Activated CD4-positive, alpha-beta T cell treated with anti-CD3 and anti-CD28 coated beads, Interleukin-2, amount 50 U/mL, for 1 hour (primary cell): ENCODE results near the gene MCU.

ENCODE experiments used
- DNase-seq: peaks from one replicate; pipeline ENCODE4 v3.0.0-alpha.2; 2020

The MCU gene

DNA sequence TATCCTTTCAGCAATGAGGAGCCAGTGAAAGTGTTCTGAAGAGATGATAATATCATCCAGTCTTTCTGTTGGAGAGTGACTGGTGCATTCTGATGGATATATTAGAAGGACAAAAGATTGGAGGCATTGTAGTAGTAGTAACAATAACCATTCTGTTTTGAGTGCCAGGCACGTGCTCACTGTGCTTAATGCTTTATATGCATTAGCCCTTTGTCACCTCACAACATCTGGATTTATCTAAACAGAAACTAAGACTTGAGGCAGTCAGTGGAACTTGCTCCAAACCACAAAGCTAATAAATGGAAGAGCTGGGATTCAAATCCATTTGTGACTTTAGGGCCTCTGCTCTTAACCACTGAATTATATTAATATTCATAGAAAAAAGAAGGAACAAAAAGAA lies 117.1 kb downstream of the MCU start:
- no peak for DNase-seq

DNA sequence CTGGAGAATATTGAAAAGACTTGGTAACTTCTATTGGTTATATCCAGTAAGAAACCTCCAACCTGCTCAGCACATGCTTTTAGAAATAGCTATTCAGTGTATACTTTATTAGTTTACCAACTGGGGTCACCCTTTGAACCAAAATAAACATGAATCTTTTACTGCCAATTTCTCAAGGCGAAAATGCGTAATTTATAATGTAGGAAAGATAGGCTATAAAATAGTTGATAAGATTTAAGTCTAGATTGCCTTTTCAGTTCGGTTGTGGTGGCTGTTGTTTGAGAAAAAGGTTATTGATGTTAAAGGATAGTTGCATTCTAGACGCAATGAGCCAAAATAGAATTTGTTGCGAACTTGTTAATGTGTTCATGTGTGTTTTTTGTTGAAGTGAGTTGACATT lies 119.0 kb downstream of the MCU start:
- DNase-seq = no peak

DNA sequence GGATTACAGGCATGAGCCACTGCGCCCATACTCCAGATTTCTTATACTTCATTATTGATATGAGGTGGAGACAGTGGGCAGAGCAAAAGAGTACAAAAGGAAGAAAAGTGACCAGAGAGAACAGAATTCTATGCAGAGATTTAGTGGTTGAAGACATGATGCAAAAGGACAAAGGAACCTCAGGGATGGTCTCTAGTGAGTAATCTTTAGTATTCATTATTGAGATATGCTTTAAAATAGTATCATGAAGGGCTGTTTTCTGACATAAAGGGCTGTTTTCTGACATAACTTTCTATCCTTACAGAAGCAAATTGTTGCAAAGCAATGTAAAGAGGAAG lies 120.4 kb downstream of the MCU start:
- no peak for DNase-seq

DNA sequence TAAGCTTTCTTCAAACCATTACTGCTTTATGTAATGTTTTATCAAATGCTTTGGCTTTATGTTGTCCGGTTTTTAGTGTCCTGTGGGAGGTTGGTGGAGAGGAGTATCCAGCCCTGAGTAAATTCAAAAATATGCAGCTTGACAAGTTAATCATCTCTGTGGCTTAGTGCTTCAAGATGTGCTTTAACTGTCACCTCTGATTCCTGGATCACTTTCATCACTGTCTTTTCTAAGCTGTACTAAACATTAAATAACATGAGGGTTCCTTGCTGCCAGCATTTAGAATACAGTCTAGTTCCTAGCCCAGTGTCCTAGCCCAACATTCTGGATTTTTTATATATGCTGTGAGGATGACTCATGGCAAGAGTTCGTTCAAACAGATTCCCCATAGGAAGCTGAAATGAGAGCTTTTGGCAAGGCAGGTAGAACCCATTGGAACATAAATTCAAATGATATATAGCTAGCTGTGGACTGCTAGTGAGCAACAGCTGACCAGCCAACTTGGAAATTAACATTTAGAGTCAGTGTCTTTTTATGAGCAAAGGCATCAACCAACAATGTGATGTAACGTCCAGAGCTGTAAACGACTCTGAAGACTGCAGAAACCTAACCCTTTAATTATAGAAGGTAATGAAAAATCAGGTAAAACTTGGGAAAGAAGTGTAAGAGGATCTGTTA lies 120.9 kb downstream of the MCU start:
- DNase-seq = no peak

DNA sequence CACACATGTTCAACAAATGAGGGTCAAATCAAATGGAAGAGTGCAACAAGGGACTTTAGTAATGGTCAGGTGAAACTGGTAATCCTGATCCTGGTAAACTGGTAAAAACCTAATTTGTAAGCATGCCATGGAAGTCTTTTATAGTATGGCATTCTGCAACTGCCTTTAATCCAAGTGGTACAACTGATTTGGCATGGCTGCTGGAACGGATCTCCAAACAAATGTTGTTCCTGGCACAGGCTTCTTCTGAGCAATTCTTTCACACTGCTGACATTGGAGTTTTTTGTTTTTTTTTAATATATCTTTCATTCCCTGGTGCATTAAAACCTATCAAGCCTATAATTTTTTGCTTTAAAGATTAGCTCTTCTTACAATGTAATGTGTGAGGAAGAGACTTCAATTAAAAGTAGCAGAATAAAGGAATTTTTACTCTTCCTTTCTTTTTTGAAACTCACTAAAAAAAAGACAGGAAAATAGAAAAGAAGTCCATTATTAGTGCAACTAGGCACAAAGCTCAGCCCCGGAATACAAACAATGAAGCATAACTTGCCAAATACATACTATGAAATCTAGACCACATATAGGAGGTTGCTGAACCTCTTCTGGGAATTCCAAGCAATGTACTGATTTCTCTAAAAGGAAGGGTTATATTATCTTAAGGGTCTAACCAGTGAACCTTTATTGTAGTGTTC lies 122.3 kb downstream of the MCU start:
- DNase-seq = no peak

DNA sequence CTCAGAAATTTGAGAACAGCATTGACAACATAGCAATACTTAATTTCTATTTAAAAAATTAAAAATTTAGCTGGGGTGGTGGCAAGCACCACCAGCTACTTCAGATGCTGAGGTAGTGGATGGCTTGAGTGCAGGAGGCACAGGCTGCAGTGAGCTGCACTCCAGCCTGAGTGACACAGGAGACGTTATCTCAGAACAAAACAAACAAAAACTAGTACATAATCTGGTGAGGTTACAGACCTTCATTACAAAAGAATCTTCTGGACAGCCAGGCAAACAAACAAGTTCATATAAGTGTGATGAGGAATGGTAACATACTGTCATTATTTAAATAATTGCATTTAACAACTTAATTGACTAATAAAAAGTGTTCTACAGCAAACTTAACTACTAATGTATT lies 124.6 kb downstream of the MCU start:
- DNase-seq = no peak

DNA sequence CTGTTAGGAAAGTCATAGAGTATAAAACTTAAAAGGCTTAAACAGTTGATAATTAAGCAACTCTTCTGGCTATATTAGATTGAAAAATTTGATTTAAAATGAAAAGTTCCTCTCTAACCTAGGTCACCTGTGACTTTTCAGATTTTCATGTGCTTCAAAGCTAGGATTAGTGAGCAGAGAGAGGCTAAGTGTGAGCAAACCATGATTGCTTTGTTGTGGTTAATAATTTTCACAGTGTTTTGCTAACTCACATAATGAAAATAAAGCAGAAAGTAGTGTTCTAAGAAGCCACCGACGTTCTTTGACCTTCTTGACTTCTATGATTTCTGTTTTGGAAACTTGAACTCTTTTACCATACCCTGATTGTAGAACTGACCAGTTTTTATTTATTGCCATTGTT lies 126.1 kb downstream of the MCU start:
- no peak for DNase-seq

DNA sequence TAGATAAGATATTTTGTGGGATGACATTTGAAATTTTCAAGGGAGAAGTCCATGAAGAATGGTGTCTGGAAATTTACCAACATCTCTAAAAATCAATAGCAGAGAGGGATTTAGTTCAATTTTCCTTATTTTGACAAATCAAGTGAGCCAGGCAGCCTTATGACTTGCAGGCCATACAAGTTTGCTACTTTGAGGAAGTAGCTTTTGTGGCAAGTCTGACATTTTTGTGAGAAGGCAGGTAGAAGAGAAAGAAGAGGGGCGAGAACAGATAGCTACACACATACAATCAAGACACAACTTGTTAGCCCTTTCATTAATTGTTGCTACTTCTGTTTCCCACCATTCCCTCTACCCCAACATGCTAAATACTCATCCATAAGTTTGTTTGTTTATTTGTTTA lies 127.1 kb downstream of the MCU start:
- DNase-seq = no peak

DNA sequence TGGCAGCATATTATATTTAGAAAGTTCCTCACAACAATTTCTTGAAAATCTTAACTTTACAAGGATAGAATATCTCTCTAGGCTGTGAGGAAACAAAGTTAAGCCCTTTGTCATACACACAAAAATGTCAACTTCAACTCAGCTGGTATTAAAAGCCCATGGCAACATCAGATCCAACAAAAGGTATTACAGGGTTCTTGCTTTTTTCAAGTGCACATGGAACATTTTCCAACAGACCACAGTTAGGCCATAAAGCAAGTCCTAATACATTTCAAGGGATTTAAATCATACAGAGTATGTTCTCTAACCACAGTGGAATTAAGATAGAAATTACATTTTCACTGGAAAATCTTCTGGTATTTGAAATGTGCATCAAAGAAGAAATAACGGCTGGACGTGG lies 129.7 kb downstream of the MCU start:
- no peak for DNase-seq

DNA sequence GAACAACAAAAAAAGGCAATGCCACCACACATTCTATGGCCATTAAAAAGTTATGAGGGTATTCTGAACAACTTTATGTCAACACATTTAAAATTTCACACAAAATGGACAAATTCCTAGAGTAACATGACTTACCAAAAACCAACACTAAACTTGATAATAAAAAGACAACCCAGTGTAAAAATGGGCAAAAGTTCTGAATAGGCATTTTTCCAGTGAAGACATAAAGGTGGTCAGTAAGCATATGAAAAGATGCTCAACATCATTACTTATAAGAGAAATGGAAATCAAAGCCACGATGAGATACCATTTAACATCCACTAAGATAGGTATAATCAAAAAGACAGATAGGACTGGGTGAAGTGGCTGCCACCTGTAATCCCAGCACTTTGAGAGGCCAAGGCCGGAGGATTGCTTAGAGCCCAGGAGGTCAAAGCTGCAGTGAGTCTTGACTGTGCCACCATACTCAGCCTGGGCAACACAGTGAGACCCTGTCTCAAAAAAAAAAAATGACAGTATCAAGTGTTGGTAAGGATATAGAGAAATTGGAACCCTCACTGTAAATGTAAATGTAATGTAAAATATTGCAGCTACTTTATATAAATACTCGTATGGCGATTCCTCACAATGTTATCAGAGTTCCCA lies 130.5 kb downstream of the MCU start:
- DNase-seq = no peak

DNA sequence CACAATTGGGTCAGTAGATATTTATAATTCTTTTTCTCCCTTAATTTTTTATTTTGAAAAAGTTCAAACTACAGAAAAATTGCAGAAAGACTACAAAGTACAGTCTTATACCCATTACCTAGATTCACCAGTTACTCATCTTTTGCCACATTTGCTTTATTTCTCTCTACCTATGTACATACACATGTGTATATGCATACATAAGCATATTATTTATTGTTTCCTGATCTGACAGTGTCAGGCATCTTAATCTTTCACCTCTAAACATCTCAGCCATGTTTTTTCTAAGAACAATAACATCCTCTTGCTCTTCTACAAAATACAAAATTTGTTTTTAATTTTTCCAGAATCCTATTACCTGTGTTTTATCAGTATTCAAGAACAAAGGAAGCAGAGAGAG lies 133.2 kb downstream of the MCU start:
- DNase-seq = no peak

DNA sequence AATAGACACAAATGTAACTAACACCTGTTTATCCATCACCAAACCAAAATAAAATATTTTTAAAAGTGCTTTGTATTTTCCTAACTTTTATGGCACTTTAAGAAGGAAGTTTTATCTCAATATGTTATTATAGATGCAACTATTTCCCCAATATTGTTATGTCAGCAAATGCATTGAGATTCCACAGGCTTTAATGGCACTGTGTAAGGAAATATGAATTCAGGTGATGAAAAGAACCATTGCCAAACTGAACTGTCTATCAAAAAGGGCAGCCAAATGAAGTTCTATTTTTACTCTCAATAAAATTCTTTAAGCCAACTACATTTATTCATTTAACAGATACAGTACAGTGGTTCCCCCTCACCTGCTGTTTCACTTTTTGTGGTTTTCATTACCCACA lies 134.4 kb downstream of the MCU start:
- DNase-seq = no peak

DNA sequence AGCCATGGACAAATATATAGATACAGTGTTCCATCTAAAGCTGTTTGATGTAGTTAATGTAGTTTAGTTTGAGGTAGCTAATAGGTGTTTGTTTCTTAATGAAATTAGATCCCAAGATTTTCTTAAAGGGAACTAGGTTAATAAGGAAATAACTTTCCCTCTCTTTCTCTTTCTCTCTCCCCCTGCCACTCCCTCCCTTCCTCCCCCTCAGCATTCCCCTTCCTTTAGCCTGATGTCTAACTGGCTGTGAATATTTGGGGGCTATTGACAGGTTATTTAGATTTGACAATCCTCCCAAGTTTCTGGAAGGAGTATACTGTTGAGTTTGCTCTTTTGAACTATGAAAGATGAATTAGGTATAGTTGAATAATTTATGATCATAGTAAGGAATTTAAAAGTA lies 136.4 kb downstream of the MCU start:
- no peak for DNase-seq

DNA sequence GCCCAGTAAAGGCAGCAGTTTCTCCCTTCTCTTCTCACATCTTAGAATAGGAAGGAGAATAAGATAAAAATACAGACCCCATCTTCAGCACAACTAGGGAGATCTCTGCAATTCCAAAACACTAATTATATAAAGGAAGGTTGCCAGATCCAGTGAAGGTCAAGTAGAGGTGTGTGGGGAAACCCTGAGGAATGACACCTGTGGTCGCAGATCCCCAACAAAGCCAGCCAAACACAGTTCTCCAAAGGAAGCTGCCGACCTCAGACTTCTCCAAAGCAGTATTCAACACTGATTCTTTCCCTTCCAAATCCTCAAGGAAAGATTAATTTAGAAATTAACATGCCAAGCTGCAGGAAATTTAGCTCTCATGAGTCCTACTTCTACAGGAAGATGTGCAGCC lies 138.7 kb downstream of the MCU start:
- no peak for DNase-seq

DNA sequence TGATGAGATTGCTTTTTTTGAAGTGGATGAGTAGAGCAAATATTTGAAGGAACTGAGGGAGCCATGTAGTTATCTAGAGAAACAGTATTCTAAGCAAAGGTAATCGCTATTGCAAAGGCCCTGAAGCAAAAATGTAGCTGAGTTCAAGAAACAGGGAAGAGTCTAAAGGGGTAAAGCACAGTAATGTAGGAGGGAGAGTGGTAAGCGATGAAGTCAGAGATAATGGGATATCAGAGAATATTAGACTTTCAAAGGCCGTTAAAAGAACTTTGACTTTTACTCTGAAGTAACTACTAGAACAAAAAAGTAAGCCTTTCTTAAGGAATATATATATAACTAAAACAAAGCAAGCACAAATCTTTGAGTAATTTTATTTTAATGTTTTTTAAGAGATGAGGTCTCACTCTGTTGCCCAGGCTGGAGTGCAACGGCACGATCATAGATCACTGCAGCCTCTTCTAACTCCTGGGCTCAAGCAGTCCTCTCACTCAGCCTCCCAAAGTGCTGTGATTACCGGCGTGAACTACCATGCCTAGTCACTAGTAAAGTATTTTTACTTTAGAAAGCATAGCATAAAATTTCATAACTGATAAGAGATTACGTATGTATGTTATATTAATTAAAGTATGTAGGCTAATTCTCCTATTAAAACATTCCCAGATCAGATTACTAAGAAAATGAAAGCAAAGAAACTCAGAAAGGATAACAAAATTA lies 139.9 kb downstream of the MCU start:
- DNase-seq = no peak

DNA sequence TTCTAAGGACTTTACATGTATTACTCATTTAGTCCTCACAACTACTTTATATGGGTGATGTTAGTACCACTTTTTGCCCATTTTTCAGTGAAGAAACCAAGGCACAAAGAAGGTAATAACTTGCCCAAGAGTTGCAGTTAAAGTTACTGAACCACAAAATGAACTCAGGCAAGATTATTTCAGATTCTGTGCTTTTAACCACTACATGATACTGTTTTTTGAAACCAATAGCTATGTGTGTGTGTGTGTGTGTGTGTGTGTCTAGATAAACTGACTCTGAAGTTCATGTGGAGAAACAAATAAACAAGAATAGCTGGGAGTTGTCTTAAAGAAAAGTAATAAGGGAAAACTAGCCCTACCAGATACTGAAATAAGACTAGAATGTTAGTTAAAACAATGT lies 140.8 kb downstream of the MCU start:
- no peak for DNase-seq

DNA sequence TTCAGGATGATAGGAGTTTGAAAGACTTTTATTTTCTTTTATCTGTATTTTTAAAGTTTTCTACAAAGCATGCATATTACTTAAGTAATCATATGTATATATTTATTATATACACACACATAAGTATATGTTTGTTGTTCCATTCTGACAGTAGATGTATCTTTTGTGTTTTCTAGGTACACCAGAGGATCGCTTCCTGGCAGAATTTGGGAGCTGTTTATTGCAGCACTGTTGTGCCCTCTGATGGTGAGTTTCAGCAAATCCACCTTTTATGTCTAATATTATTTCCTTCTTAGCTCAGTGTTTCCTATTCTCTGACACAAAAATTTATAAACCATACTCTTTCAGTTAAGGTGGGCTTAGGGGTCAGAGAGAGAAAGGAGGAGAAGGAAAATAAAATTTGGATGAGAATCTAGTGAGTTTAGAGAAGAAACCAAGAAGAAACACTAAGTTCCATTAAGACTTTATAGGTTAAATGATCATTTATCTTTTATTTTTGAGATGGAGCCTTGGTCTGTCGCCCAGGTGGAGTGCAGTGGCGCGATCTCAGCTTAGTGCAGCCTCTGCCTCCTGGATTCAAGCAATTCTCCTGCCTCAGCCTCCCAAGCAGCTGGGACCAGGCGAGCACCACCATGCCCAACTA lies 142.4 kb downstream of the MCU start:
- DNase-seq = peak; percentile 27

DNA sequence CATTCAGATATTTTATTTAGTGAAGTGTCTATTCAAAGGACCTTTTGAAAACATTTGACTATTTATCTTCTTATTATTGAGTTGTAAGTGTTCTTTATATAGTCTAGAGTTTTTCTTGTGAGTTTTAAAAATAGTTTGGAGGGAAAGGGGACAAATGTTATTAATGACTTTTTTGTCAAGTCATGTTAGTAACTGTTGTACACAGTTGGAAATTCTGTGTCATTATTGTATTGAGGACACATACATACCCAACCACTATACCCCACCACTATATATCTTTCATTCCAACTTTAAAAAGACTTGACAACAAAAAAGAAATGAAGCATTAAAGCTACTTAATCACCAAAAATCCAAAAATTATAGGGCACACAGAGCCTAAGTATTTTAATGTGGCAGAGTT lies 148.4 kb downstream of the MCU start:
- DNase-seq = no peak

DNA sequence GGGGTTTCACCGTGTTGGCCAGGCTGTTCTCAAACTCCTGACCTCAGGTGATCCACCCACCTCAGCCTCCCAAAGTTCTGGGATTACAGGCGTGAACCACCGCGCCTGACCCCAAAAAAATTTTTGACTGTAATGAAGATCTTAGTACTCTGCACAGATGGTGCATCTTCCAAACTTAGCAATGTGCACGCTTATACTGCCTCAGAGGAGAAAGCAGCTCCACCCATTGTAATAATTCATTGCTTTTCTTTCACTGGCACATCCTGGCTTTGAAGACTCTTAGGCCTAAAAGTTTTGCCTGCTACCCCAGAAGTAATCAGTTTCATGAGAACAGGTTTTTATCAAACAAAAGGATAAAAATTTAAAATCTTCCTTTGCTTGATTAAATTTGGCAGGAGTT lies 149.5 kb downstream of the MCU start:
- DNase-seq = no peak

DNA sequence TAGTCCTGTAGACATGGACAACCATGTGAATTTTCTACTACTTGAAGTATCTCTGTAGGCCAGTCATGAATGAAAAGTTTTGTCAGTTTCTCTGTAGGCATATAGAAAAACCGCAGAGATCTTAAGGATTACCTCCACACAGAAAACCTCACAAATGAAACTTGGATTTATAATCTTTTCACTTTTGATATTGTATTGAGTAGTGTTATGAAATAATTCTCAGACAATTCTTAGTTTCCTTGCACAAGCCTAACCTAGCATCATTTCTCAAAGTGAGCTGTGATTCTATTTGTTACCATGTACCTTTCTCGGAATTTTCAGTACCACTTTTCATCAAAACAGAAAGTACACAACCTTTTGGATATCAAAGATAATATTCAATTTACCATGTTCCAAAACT lies 150.2 kb downstream of the MCU start:
- DNase-seq = no peak

DNA sequence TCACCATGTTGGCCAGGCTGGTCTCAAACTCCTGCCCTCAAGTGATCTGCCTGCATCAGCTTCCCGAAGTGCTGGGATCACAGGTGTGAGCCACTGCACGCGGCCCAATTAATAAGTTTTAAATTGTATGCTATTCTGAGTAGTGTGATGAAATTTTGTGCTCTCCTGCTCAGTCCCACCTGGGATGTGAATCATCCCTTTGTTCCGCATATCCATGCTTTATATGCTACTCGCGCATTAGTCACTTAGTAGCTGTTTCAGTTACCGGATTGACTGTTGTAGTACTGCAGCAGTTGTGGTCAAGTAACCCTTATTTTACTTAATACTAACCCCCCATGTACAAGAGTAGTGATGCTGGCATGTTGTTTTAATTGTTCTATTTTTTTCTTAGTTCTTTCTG lies 154.3 kb downstream of the MCU start:
- DNase-seq = no peak

DNA sequence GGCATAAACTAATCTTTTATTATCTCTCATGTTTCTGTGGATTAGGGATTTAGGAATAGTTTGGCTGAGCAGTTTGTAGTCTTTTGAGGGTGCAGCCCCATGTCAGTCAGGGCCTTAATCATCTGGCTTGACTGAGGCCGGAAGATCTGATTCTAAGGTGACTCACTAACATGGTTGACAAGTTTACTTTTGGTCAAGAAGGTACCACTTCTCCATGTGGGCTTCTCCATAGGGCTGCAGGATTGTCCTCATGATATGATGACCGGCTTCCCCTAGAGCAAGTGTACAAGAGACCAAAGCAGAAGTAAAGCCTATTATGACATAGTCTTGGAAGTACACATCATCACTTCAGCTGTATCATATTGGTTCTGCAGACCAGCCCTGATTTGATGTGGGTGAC lies 155.7 kb downstream of the MCU start:
- DNase-seq = no peak

DNA sequence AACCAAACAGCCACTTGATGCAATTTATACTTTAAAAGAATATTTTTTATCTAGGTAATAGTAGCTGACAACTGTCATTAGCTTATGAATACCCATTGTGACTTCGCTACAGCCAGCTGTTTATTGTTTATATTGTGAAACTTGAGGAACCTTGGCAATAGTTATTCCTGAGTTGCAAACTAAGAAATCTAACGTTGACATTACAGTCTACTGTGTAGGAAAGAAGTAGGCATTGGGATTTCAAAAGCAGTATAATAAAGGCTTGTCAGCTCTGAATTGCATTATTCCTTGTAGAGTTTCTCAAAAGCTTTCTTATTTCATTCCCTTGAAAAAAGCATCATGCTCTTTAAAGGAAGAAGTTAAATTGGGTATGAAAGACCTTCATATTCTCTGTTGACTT lies 158.9 kb downstream of the MCU start:
- DNase-seq = no peak

DNA sequence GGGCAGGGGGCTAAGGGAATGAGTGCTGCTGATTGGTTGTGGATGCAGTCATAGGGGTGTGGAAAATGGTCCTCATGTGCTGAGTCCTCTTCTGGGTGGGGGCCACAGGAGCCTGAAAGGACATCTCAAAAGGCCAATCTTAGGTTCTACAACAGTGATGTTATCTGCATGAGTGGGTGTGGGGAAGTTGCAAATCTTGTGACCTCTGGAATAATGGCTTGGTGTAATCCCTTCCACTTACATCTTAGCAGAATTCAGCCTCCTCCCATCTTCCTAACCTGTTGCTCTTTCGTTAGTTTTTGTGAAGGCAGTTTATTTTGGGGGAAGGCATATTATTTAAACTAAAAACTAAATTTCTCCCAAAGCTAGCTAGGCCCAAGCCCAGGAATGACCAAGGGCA lies 159.6 kb downstream of the MCU start:
- no peak for DNase-seq
